HepG2 (cell line): ENCODE data around the gene LONP1. TPM values are rescaled to one million over a fixed set of nuclear protein-coding genes. Genes with fewer than 3 reads are reported as not detected.

ENCODE experiments used
- GTF3A ChIP-seq: sonication (generic); formaldehyde crosslinking; conservative IDR thresholded peaks from 2 replicates; pipeline ENCODE4 v1.4.0; 2020; ENCODE audit warnings: mild to moderate bottlenecking, missing genetic modification reagents
- HCFC1 ChIP-seq: fragments of 150-350 bp; IDR thresholded peaks from 2 replicates; pipeline ENCODE4 v1.6.1; 2014; ENCODE audit warnings: low read depth, low read length
- KDM2A ChIP-seq: sonication (generic); formaldehyde crosslinking; IDR thresholded peaks from 2 replicates; pipeline ENCODE4 v1.4.0; 2020; ENCODE audit warnings: low read depth, missing genetic modification reagents, borderline replicate concordance
- MLLT10 ChIP-seq: sonication (generic); formaldehyde crosslinking; IDR thresholded peaks from 2 replicates; pipeline ENCODE4 v1.4.0; 2020; ENCODE audit warnings: missing genetic modification reagents
- PATZ1 ChIP-seq: sonication (generic); formaldehyde crosslinking; IDR thresholded peaks from 2 replicates; pipeline ENCODE4 v1.4.0; 2020; ENCODE audit warnings: missing genetic modification reagents
- PCBP2 ChIP-seq: fragments of 200-400 bp; formaldehyde crosslinking; optimal IDR thresholded peaks from 2 replicates; pipeline ENCODE3; 2018; ENCODE audit warnings: low read length, low read depth; ENCODE audit not compliant: poor library complexity, severe bottlenecking
- RARA ChIP-seq: IDR thresholded peaks from 2 replicates; pipeline ENCODE4 v1.6.1; 2016; ENCODE audit warnings: missing genetic modification reagents, missing compliant biosample characterization
- SNAI1 ChIP-seq: sonication (generic); formaldehyde crosslinking; IDR thresholded peaks from 2 replicates; pipeline ENCODE4 v1.5.0; 2020; ENCODE audit warnings: mild to moderate bottlenecking, missing genetic modification reagents, borderline replicate concordance
- STAG1 ChIP-seq: sonication (generic); formaldehyde crosslinking; IDR thresholded peaks from 2 replicates; pipeline ENCODE4 v1.4.0; 2020; ENCODE audit warnings: missing genetic modification reagents
- YY1 ChIP-seq: IDR thresholded peaks from 2 replicates; pipeline ENCODE4 v1.6.1; 2011; ENCODE audit warnings: low read length, low read depth, moderate library complexity, mild to moderate bottlenecking; ENCODE audit not compliant: insufficient read depth, insufficient replicate concordance
- ZBTB33 ChIP-seq: sonication (generic); formaldehyde crosslinking; IDR thresholded peaks from 2 replicates; pipeline ENCODE4 v1.4.0; 2020; ENCODE audit warnings: missing genetic modification reagents
- ZFP37 ChIP-seq: sonication (generic); formaldehyde crosslinking; IDR thresholded peaks from 2 replicates; pipeline ENCODE4 v1.4.0; 2020; ENCODE audit warnings: missing genetic modification reagents, borderline replicate concordance
- ZNF124 ChIP-seq: sonication (generic); formaldehyde crosslinking; IDR thresholded peaks from 2 replicates; pipeline ENCODE4 v1.4.0; 2020; ENCODE audit warnings: missing genetic modification reagents
- ZNF362 ChIP-seq: sonication (generic); formaldehyde crosslinking; IDR thresholded peaks from 2 replicates; pipeline ENCODE4 v1.4.0; 2020; ENCODE audit warnings: missing genetic modification reagents, mild to moderate bottlenecking, borderline replicate concordance
- ZNF513 ChIP-seq: sonication (generic); formaldehyde crosslinking; conservative IDR thresholded peaks from 2 replicates; pipeline ENCODE4 v1.5.0; 2020; ENCODE audit warnings: missing genetic modification reagents
- ZNF713 ChIP-seq: sonication (generic); formaldehyde crosslinking; IDR thresholded peaks from 2 replicates; pipeline ENCODE4 v1.4.0; 2020; ENCODE audit warnings: mild to moderate bottlenecking, missing genetic modification reagents
- ZNF772 ChIP-seq: sonication (generic); formaldehyde crosslinking; IDR thresholded peaks from 2 replicates; pipeline ENCODE4 v1.5.0; 2020; ENCODE audit warnings: mild to moderate bottlenecking, missing genetic modification reagents
- polyA plus RNA-seq, 8 experiments: library from polyadenylated mRNA; depleted of rRNA in 3 of 8; stranded (reverse) in 7 of 8; unstranded in 1 of 8; fragments of >200 nt; fragmentation: Illumina TruSeq in 4 of 8; extraction: Trizol in 4 of 8; gene quantifications; 2 replicates each; pipeline versions ENCODE4 v1.2.1 to v1.2.3, GENCODE V29; 2011 to 2016; ENCODE audit warnings: low read depth in 4 of 8, missing spikeins in 1 of 8, mixed read lengths in 1 of 8; ENCODE audit not compliant: insufficient read depth in 1 of 8
- total RNA-seq, 5 experiments: library from RNA; depleted of rRNA; stranded (reverse); fragments of >200 nt; fragmentation: Illumina TruSeq; extraction: Trizol; gene quantifications; 2 replicates each; pipeline ENCODE4 v1.2.3, GENCODE V29; 2016; ENCODE audit warnings: low read depth in 1 of 5
- TF ChIP-seq, protein P1 (sequence below): sonication (generic); formaldehyde crosslinking; IDR thresholded peaks from 2 replicates; pipeline ENCODE4 v1.4.0; 2020; ENCODE audit warnings: missing genetic modification reagents, borderline replicate concordance

LONP1 gene
- total and polyA plus RNA-seq, 2 of the 13 experiments (the other 11 are each of a cell fraction or from before 2014, with no cell fraction given), result 59.5 to 76.8 TPM

DNA sequence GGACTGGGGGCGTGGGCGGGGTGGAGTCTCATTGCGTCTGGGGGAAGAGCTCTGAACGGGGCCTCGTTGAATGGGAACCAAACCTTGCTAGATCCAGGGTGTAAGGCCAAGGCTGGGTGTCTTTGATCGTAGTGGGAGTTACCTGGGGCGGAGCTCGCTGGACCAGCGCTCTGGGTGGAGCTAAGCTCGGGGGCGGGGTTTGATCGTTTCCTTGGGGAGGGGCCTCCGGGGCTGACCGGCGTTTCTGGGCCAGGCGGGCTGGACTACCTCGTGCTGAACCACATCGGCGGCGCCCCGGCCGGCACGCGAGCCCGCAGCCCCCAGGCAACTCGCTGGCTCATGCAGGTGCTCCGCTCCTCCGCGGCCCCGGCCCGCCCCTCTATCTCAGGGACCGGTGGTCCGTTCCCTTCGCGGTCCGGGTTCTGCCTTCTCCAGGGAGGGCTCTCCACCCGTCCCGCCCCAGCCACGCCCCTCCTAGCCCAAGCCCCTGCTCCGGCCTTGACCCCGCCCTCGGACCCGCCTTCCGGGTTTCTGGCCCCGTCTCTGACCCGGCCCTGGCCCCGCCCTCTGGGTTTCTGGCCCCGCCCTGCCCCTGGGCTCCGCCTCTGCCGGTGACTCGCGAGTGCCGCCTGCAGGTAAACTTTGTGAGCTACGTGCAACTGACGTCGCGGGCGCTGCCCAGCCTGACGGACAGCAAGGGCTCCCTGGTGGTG is 33.1 kb downstream of the LONP1 start (continued):
- TF ChIP-seq ZNF772 (CRISPR knock-in tag) (0 out of 2 replicates have a peak, but pooled peaks have one; percentile 48), PCBP2 (no peak), ZBTB33 (no peak), YY1 (peak; percentile 45), KDM2A (CRISPR knock-in tag) (peak; percentile 82; the same call in 1 of the 2 replicates), ZFP37 (CRISPR knock-in tag) (no peak), ZNF713 (CRISPR knock-in tag) (peak; percentile 39; the same call in 1 of the 2 replicates), RARA (peak; percentile 85), SNAI1 (peak; percentile 86; the same call in 1 of the 2 replicates), HCFC1 (peak; percentile 20; the same call in 1 of the 2 replicates), GTF3A (no peak), MLLT10 (CRISPR knock-in tag) (no peak), ZNF362 (CRISPR knock-in tag) (no peak), PATZ1 (CRISPR knock-in tag) (peak; percentile 53; the same call in 1 of the 2 replicates), STAG1 (peak; percentile 49), ZNF124 (CRISPR knock-in tag) (no peak), ZNF513 (CRISPR knock-in tag) (no peak)
- TF ChIP-seq, protein P1, sequence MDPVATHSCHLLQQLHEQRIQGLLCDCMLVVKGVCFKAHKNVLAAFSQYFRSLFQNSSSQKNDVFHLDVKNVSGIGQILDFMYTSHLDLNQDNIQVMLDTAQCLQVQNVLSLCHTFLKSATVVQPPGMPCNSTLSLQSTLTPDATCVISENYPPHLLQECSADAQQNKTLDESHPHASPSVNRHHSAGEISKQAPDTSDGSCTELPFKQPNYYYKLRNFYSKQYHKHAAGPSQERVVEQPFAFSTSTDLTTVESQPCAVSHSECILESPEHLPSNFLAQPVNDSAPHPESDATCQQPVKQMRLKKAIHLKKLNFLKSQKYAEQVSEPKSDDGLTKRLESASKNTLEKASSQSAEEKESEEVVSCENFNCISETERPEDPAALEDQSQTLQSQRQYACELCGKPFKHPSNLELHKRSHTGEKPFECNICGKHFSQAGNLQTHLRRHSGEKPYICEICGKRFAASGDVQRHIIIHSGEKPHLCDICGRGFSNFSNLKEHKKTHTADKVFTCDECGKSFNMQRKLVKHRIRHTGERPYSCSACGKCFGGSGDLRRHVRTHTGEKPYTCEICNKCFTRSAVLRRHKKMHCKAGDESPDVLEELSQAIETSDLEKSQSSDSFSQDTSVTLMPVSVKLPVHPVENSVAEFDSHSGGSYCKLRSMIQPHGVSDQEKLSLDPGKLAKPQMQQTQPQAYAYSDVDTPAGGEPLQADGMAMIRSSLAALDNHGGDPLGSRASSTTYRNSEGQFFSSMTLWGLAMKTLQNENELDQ (CRISPR knock-in tag), result no peak
